GM20000 (cell line): ENCODE measurements around the gene CAPRIN2.

Source experiments
- DNase-seq: peaks from one replicate; pipeline ENCODE4 v3.0.0; 2012; ENCODE audit warnings: low spot score
- TF ChIP-seq, protein P1 (sequence below): IDR thresholded peaks from 2 replicates; pipeline ENCODE4 v1.5.1; 2012; ENCODE audit warnings: mild to moderate bottlenecking, control low read depth; ENCODE audit errors: extremely low read depth, missing control alignments

CAPRIN2 gene

DNA sequence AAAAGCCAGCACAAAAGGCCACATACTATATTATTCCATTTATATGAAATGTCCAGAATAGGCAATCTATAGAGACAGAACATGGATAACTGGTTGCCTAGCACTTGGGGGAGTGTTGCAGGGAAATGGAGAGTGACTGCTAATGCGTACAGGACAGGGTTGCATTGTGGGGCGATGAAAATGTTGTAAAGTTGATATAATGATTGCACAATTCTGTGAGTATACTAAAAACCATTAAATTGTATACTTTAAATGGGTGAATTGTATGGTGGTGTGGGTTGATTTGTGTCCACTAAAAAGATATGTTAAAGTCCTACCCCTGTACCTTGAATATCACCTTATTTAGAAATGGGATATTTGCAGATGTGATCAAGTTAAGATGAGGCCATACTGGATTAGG is 7.0 kb upstream of the CAPRIN2 start:
- TF ChIP-seq, protein P1, sequence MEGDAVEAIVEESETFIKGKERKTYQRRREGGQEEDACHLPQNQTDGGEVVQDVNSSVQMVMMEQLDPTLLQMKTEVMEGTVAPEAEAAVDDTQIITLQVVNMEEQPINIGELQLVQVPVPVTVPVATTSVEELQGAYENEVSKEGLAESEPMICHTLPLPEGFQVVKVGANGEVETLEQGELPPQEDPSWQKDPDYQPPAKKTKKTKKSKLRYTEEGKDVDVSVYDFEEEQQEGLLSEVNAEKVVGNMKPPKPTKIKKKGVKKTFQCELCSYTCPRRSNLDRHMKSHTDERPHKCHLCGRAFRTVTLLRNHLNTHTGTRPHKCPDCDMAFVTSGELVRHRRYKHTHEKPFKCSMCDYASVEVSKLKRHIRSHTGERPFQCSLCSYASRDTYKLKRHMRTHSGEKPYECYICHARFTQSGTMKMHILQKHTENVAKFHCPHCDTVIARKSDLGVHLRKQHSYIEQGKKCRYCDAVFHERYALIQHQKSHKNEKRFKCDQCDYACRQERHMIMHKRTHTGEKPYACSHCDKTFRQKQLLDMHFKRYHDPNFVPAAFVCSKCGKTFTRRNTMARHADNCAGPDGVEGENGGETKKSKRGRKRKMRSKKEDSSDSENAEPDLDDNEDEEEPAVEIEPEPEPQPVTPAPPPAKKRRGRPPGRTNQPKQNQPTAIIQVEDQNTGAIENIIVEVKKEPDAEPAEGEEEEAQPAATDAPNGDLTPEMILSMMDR = no peak
- no peak for DNase-seq

DNA sequence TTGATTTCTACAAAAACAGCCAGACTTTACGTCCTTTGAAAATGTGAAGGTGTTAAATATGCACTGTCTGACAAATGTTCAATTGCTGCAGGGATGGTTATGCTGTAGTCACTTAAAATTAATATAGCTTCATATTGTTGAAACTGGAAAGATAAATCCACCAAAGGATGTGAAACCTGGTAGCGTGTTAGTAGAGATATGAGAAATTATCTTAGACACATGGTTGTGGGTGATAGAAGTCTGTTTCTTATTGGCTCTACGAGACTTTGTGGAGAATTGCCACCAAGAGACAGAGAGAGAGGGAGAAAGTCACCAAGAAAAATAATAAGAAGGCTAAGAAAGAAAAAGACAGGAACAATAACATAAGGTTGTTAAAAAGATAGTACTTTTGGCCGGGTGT is 2.6 kb upstream of the CAPRIN2 start:
- TF ChIP-seq, protein P1 = no peak
- DNase-seq = no peak

DNA sequence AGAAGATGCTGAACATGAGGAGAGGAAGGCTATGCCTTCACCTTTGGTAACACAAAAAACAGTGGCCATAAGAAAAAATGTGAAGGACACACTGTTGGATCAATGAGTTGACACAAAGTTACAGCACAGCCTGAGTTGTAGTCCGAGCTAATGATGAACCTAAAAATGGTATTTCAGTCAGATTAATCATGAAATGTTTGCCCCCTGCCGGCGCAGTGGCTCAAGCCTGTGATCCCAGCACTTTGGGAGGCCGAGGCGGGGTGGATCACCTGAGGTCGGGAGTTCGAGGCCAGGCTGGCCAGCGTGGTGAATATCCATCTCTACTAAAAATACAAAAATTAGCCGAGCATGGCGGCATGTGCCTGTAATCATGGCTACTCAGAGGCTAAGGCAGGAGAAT is 1.3 kb upstream of the CAPRIN2 start:
- no peak for DNase-seq
- TF ChIP-seq, protein P1 = no peak

DNA sequence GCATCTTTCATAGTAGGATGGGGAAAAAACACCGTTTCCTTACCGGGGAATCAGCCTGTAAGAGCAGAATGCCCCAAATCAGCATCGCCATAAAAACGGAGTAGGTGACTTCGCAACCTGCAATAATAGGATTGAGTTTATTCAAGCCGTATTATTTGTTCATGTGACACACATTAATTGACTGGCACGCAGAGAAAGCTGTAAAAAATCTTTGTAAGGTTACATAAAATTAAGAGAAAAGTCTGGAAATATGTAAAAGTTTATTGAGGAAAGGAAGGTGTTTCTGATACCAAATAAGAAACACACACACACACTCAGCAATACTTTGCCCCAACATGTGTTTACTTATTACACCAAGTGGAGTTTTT is 628 bp upstream of the CAPRIN2 start:
- TF ChIP-seq, protein P1 = no peak
- no peak for DNase-seq

DNA sequence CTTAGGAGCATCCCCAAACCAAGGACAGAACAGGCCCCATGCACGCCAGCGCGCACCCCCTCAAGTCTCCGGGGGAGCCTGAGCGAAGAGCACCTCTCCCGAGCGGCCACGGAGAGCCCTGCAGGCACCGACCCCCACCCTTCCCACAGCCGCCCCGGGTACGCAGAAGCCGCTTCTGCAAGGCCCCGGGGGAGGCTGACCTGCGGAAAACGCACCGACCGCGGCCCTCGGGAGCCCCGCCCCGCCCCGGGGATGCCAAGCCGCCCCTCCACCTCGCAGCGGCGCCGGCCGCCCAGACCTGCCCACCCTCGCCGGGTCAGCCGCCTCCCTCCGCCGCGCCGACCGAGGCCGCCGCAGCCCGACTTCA is 385 bp downstream of the CAPRIN2 start:
- TF ChIP-seq, protein P1 = no peak
- no peak for DNase-seq

DNA sequence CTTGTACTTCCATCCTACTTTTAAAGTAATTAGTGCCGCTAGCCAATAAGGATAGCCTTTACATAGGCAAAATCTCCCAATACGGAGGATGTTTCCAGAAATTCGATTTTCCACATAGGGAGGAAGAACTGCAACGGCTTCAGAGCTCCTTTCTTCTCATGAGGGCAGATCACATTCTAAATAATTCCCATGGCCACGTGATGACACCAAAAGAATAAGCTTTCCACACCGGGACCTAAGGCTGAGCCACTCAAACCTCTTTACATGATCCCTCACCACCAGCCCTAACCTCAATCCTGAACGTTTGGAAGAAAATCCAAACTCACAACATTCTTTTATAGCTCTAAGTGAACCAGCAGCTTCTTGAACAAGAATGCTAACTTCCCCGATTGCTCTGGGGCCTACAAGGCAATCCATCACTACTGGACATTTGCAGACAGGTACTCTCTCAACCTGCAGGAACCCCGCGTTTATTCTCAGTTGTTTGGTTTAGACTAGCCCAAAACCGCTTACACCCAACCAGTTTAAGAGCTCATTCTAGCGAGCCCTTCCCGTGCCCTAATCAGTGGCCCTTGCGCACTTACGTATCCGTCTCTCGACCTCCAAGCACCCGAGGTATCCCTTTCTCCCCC is 884 bp downstream of the CAPRIN2 start:
- TF ChIP-seq, protein P1 = no peak
- DNase-seq = no peak

DNA sequence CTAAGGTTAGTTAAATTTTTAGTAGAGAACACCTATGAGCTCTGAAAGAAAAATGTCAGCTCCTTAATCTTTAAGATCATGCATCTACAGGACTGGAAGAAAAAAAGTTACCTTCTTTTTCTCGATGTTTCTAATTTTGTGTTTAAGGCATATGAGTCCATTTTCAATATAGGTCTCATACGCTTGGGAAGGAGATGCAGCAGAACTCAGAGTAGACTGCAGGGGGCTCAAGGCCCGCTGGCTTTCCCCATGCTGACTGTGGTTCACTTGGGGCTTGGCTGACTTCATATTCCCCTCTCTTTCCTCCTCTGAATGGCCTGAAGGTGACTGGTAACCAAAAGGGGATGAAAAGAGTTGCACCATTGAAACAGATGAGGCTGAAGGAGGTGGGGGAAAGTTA is 1.5 kb downstream of the CAPRIN2 start:
- peak; percentile 34 for DNase-seq
- TF ChIP-seq, protein P1 = no peak

DNA sequence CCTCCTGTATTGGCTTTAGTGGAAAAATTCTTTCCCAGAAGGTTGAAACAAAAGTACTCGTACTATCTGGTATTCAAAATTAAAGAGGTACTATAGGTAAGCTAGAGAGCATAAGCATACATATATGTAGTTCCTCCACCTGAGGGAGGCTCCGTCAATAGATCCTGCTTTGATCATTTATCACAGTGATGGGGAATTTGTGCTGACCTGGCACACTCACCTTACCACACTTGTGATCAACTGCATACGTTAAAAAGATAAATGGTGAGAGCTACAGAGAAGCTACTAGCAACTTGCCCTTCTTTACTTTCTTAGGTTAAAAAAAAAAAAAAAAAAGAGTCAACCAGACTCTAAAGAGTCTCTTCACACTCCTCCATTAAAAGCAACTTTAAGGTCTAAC is 2.5 kb downstream of the CAPRIN2 start:
- no peak for DNase-seq
- TF ChIP-seq, protein P1 = no peak
